ENCODE measurements around the gene ORC3.

The ORC3 gene

DNA sequence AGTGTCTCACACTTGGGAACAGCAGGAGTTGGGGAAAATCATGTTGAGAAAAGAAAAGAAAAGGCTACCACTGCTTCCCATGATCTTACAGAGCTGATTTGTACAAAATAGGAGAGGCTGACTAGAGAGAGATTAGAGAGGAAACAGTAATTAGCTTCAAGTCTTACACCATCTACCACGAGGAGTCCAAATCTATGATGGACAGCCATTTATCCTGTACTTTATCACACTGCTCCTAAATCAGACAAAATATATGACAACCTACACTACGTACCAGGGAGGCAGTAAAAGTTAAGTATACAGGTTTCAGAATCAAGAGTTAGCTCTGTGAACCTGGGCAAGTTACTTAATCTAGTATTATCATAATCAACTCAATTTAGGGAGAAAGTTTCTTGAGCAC is 38.1 kb upstream of the ORC3 start:
- DNase-seq (ENCODE audit: low read depth), result no peak
- TF ChIP-seq, protein P1, sequence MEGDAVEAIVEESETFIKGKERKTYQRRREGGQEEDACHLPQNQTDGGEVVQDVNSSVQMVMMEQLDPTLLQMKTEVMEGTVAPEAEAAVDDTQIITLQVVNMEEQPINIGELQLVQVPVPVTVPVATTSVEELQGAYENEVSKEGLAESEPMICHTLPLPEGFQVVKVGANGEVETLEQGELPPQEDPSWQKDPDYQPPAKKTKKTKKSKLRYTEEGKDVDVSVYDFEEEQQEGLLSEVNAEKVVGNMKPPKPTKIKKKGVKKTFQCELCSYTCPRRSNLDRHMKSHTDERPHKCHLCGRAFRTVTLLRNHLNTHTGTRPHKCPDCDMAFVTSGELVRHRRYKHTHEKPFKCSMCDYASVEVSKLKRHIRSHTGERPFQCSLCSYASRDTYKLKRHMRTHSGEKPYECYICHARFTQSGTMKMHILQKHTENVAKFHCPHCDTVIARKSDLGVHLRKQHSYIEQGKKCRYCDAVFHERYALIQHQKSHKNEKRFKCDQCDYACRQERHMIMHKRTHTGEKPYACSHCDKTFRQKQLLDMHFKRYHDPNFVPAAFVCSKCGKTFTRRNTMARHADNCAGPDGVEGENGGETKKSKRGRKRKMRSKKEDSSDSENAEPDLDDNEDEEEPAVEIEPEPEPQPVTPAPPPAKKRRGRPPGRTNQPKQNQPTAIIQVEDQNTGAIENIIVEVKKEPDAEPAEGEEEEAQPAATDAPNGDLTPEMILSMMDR (IDR thresholded peaks at IDR 0.05; ENCODE audit: control insufficient read depth, extremely low read depth, insufficient read depth), result no peak
- no peak overlapping the region for H3K4me3 ChIP-seq (ENCODE audit: low read depth, low read length)

DNA sequence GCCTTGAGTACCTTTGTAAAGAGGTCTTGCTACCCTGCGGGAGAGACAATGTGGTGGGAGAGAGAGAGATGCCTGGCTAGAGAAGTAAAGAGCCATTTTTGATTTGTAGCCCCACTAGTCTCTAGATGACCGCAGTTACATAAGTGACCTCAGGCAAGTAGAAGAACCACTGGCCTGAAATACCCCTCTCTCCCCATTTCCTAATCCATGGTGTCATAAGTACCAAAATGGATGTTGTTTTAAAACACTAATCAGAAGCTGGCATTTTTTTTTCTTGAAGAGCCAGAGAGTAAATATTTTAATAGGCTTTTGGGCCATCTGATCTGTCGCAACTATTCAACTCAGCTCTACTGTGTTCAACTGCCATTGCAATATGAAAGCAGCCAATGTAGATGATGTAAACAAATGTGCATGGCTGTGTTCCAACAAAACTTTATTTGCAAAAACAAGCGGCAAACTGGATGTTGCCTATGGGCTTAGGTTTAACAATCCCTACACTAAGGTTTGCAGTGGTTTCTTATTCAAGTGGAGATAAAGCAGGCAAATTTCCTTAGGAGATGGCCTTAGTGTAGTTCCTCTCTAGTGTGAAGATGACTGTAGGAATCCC is 36.7 kb upstream of the ORC3 start:
- H3K4me3 ChIP-seq (ENCODE audit: low read depth, low read length), result no peak overlapping the region
- TF ChIP-seq, protein P1 (IDR thresholded peaks at IDR 0.05; ENCODE audit: control insufficient read depth, extremely low read depth, insufficient read depth), result no peak
- no peak for DNase-seq (ENCODE audit: low read depth)

DNA sequence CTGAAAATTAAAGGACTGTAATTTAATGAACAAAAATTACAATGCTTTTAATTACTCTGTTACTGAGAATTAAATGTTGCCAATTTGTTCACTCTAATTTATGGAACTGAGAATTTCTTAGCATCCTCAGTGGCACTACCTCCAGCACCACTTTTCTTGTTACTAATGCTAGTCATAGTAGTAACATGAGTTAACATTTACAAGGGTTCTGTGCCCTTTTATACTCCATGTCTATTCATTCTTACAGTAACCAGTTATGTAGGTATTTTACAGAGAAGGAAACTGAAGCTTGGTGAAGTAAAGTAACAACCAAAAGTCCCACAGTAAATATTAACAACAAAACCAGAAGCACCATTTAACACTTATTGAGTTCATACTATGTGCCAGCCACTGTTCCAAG is 34.4 kb upstream of the ORC3 start:
- TF ChIP-seq, protein P1 (IDR thresholded peaks at IDR 0.05; ENCODE audit: control insufficient read depth, extremely low read depth, insufficient read depth), result no peak
- H3K4me3 ChIP-seq (ENCODE audit: low read depth, low read length), result no peak overlapping the region
- DNase-seq (ENCODE audit: low read depth), result no peak

DNA sequence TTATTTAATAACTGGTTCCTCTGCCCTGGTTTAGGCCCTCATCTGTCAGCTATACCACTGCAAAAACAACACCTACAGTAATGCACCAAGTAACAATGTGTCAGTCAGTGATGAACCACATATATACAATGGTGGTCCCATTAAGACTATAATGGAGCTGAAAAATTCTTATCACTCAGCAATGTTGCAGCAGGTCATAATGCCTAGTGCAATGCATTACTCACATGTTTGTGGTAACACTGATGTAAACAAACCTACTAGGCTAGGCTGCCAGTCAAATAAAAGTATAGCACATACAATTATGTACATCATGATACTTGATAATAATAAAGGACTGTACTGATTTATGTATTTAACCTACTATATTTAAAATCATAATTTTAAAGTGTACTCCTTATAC is 31.5 kb upstream of the ORC3 start:
- DNase-seq (ENCODE audit: low read depth), result no peak
- no peak overlapping the region for H3K4me3 ChIP-seq (ENCODE audit: low read depth, low read length)
- TF ChIP-seq, protein P1 (IDR thresholded peaks at IDR 0.05; ENCODE audit: control insufficient read depth, extremely low read depth, insufficient read depth), result no peak

DNA sequence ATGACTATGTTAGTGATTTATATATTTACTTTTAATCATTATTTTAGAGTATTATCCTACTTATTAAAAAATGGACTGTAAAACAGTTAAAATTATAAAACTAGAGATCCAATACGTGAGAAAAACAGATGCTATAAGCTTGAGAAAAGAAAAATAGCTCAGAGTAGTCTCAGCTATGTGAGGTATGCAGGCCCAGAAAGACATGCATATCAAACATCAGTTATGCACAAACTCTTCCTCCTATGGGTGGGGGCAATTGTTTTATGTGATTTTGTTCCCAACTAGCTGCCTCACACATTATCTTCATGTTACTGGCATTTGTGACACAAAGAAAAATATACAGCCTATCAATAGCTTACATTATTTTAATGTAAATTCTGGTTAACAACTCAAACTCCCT is 28.9 kb upstream of the ORC3 start:
- TF ChIP-seq, protein P1 (IDR thresholded peaks at IDR 0.05; ENCODE audit: control insufficient read depth, extremely low read depth, insufficient read depth), result no peak
- DNase-seq (ENCODE audit: low read depth), result no peak
- H3K4me3 ChIP-seq (ENCODE audit: low read depth, low read length), result no peak overlapping the region

DNA sequence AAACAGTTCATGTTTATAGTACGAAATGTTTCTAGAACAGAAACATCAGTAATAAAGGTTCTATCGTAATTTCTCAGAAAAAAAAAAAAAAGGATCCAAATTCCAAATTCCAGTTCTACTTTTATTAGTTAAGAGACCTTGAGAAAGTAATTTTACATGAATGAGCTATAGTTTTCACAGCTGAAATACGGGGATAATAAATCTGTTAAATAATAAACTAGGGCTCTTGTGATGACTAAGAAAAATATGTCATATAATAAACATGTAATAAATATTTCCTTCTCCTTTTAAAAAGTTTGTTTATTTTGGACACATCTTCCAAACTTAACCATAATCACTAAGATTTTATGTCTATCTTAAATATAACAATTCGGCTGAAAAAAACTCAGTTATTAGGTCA is 17.9 kb upstream of the ORC3 start:
- TF ChIP-seq, protein P1 (IDR thresholded peaks at IDR 0.05; ENCODE audit: control insufficient read depth, extremely low read depth, insufficient read depth), result no peak
- no peak for DNase-seq (ENCODE audit: low read depth)
- H3K4me3 ChIP-seq (ENCODE audit: low read depth, low read length), result no peak overlapping the region

DNA sequence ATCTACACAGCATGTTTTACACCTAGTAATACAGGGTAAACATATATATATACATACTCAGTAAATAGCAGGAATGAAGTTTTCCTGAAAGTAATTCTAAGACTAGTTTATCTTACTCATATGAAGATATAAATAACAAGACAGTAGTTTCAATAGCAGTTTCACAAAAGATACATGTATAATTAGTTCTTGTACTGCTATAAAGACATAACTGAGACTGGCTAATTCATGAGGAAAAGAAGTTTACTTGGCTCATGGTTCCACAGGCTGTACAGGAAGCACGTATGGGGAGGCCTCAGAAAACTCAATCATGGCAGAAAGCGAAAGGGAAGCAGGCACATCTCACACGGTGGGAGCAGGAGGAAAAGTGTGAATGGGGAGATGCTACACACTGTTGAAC is 17.1 kb upstream of the ORC3 start:
- H3K4me3 ChIP-seq (ENCODE audit: low read depth, low read length), result no peak overlapping the region
- DNase-seq (ENCODE audit: low read depth), result no peak
- TF ChIP-seq, protein P1 (IDR thresholded peaks at IDR 0.05; ENCODE audit: control insufficient read depth, extremely low read depth, insufficient read depth), result no peak

Measured in LNCaP clone FGC (cell line).